Glutamatergic neuron (in vitro differentiated cells): ENCODE measurements around the gene C5orf34. TPM values are rescaled to one million over a fixed set of nuclear protein-coding genes. Genes with fewer than 3 reads are reported as not detected.
"Not testable (repeated sequence)": the region's sequence is repeated elsewhere in the genome, so short reads cannot be mapped to it uniquely, and the experiment has no call there.

Experiments used
- DNase-seq: peaks from one replicate; pipeline ENCODE4 v3.0.0; 2022
- H3K27ac Mint-ChIP-seq: one replicate; pipeline ENCODE4 v1.8.0; 2020; ENCODE audit warnings: mild to moderate bottlenecking, mixed read lengths, inconsistent platforms; ENCODE audit not compliant: unreplicated experiment
- H3K27me3 Mint-ChIP-seq: one replicate; pipeline ENCODE4 v1.8.0; 2020; ENCODE audit warnings: mild to moderate bottlenecking, moderate library complexity, mixed read lengths, inconsistent platforms; ENCODE audit not compliant: unreplicated experiment
- H3K36me3 Mint-ChIP-seq: one replicate; pipeline ENCODE4 v1.8.0; 2020; ENCODE audit warnings: mild to moderate bottlenecking, mixed read lengths, inconsistent platforms; ENCODE audit not compliant: unreplicated experiment
- H3K4me1 Mint-ChIP-seq: one replicate; pipeline ENCODE4 v1.8.0; 2020; ENCODE audit warnings: mild to moderate bottlenecking, low read depth, mixed read lengths, inconsistent platforms; ENCODE audit not compliant: unreplicated experiment
- H3K4me3 Mint-ChIP-seq: one replicate; pipeline ENCODE4 v1.8.0; 2020; ENCODE audit warnings: mild to moderate bottlenecking, mixed read lengths, inconsistent platforms; ENCODE audit not compliant: unreplicated experiment
- H3K9me3 Mint-ChIP-seq: one replicate; pipeline ENCODE4 v1.8.0; 2020; ENCODE audit warnings: mild to moderate bottlenecking, moderate library complexity, mixed read lengths, inconsistent platforms; ENCODE audit not compliant: unreplicated experiment
- CTCF ChIP-seq: fragments of 200-600 bp; sonication (generic); IDR thresholded peaks from one replicate; pipeline ENCODE4 v1.5.0; 2021; ENCODE audit not compliant: partially characterized antibody, unreplicated experiment
- total RNA-seq: library from RNA; stranded (reverse); fragmentation: NEBNext Ultra II Directional; extraction: Animal tissue kit (Norgen Biotek cat#: 25700); gene quantifications from one replicate; pipeline ENCODE4 v1.2.1, GENCODE V29; 2021; ENCODE audit not compliant: unreplicated experiment

Gene C5orf34
- total RNA-seq, 1 donor from 2014 or later = 10.2 TPM

- peaks cover 7% of the 10 kb centered on the region for H3K4me1 Mint-ChIP-seq
- peak within 1 kb of the TSS; percentile 98 for H3K4me3 Mint-ChIP-seq
- H3K27me3 Mint-ChIP-seq = peaks cover 4% of the 10 kb centered on the region
- no peaks in the 10 kb centered on the region for H3K36me3 Mint-ChIP-seq
- peaks cover 7% of the 10 kb centered on the region for H3K9me3 Mint-ChIP-seq
- TF ChIP-seq CTCF = no peak
- peak; percentile 92 for DNase-seq
- peak within 1 kb of the TSS; percentile 97 for H3K27ac Mint-ChIP-seq
These were observed 31.4 kb downstream of the C5orf34 start, which contains the start of gene TMEM267 for GRCh38 chr5:43483298-43484105. Gene TMEM267, minus strand, starts transcription at chr5:43483865. Its CDS starts 29,896 bp downstream, at chr5:43453969.

GRCh38 chr5:43482490-43483297 lies 32.3 kb downstream of the C5orf34 start:
- peak overlapping the region; percentile 97 for H3K27ac Mint-ChIP-seq
- DNase-seq = no peak
- H3K36me3 Mint-ChIP-seq = no peaks in the 10 kb centered on the region
- H3K4me3 Mint-ChIP-seq = peak overlapping the region; percentile 98
- TF ChIP-seq CTCF = no peak
- peaks cover 7% of the 10 kb centered on the region for H3K4me1 Mint-ChIP-seq
- peaks cover 7% of the 10 kb centered on the region for H3K9me3 Mint-ChIP-seq
- peaks cover 4% of the 10 kb centered on the region for H3K27me3 Mint-ChIP-seq

GRCh38 chr5:43469671-43470391 lies 45.1 kb downstream of the C5orf34 start:
- DNase-seq = no peak
- H3K9me3 Mint-ChIP-seq = peaks cover 5% of the 10 kb centered on the region
- H3K27me3 Mint-ChIP-seq = peaks cover 3% of the 10 kb centered on the region
- no peak for TF ChIP-seq CTCF
- H3K27ac Mint-ChIP-seq = no peak overlapping the region
- no peak overlapping the region for H3K4me3 Mint-ChIP-seq
- peaks cover 33% of the 10 kb centered on the region for H3K36me3 Mint-ChIP-seq
- H3K4me1 Mint-ChIP-seq = no peaks in the 10 kb centered on the region

GRCh38 chr5:43467100-43467499 lies 47.8 kb downstream of the C5orf34 start:
- H3K4me3 Mint-ChIP-seq = no peak overlapping the region
- DNase-seq = no peak
- no peaks in the 10 kb centered on the region for H3K4me1 Mint-ChIP-seq
- peaks cover 5% of the 10 kb centered on the region for H3K9me3 Mint-ChIP-seq
- no peak for TF ChIP-seq CTCF
- H3K27ac Mint-ChIP-seq = no peak overlapping the region
- H3K36me3 Mint-ChIP-seq = peaks cover 27% of the 10 kb centered on the region
- peaks cover 1% of the 10 kb centered on the region for H3K27me3 Mint-ChIP-seq

- not testable (repeated sequence) for H3K4me1 Mint-ChIP-seq
These were observed 49.5 kb downstream of the C5orf34 start for GRCh38 chr5:43465455-43465854.

More at GRCh38 chr5:43465455-43465854, 49.5 kb downstream of the C5orf34 start:
- not testable (repeated sequence) for DNase-seq, H3K9me3 Mint-ChIP-seq, H3K4me3 Mint-ChIP-seq, H3K27ac Mint-ChIP-seq, H3K27me3 Mint-ChIP-seq
- H3K36me3 Mint-ChIP-seq = peaks cover 20% of the 10 kb centered on the region
